ENCODE results near the gene DNTT. TPM values are rescaled to one million over a fixed set of nuclear protein-coding genes. Genes with fewer than 3 reads are reported as not detected.

The DNTT gene
- 0.16 TPM in 1 of 2 replicates, not detected in the other for total RNA-seq (2014; rRNA removed; shearing (Covaris generic))
- total RNA-seq (2022), result 0.18 and 0.32 TPM in 2 replicates
- Bru-seq, nascent RNA, result percentile 19 among the genes with signal in this experiment
- BruChase-seq, experiment 1, labeled RNA remaining after a 6-hour chase, result percentile 12 among the genes with signal in this experiment
- percentile 15 among the genes with signal in this experiment for BruChase-seq, experiment 2, labeled RNA remaining after a 2-hour chase
- long read RNA-seq, partial matches to known transcripts, result 1 of 2 reads
- long read RNA-seq, other reads (novel, unspliced or antisense), result 1 of 2 reads

GRCh38 chr10:96304230-96304629, at the start of gene DNTT:
TSS of gene DNTT (plus strand) at chr10:96304434. CDS start at chr10:96304498, 64 bp downstream.
- POLR2A ChIA-PET, result interaction anchor here (0.6 to 5.3 kb wide), 5 partner anchors 9 to 1380 kb away, joined by 3 to 36 read pairs (median 5); no protein-coding TSS in a partner anchor
- no peak for TF ChIP-seq CTCF (conservative IDR thresholded peaks at IDR 0.05; ENCODE audit: low read length)
- no peak for TF ChIP-seq EZH2phosphoT487 (IDR thresholded peaks at IDR 0.05; ENCODE audit: borderline replicate concordance, low read depth, low read length)
- no peak within 1 kb of the TSS for H2AFZ ChIP-seq (ENCODE audit: low read length)
- no peak within 1 kb of the TSS for H3K4me3 ChIP-seq (ENCODE audit: low read depth, low read length, poor library complexity, severe bottlenecking)
- CTCF ChIA-PET (ENCODE audit: unreplicated experiment), result no interaction called here
- no peaks in the 10 kb centered on the region for H3K9me3 ChIP-seq (ENCODE audit: low read length)
- BruUV-seq (replicated peaks), result no TSS peak
- H3K9me2 ChIP-seq (ENCODE audit: insufficient read depth, low read length), result no peaks in the 10 kb centered on the region
- no peaks in the 10 kb centered on the region for H3K36me3 ChIP-seq (ENCODE audit: insufficient read depth, low read length)
- H3K27ac ChIP-seq (ENCODE audit: low read depth, low read length, poor library complexity, severe bottlenecking), result no peak within 1 kb of the TSS
- H3K4me2 ChIP-seq (ENCODE audit: low read length), result peak within 1 kb of the TSS; percentile 1; the same call in 1 of the 2 replicates
- no peak for DNase-seq (ENCODE audit: low spot score)
- peaks cover 53% of the 10 kb centered on the region for H3K4me1 ChIP-seq (ENCODE audit: insufficient read depth, low read length, poor library complexity, severe bottlenecking)
- intact Hi-C loops (cut with micrococcal nuclease; ENCODE audit: unreplicated experiment), result no loop called here
- no peaks in the 10 kb centered on the region for H3K79me2 ChIP-seq (ENCODE audit: insufficient read depth, low read depth, low read length)
- H4K20me1 ChIP-seq (ENCODE audit: insufficient read depth, low read length), result no peaks in the 10 kb centered on the region

DNA sequence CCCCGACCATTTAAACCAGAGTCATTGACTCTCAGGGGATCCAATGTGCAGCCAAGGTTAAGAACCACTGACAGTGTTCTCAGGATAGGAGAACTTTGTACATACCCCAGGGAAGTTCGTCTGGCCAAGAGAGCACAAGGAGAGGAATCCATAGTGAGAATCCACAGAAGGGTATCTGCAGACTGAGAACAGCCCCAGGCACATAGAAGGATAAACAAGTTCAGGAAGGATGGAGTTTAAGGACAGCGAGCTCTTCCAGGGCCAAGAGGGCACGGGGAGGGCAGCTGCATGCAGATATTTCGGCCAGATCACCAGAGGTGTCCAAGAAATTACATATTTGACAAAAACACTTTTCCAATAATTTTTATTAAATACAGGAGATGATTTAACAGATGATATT, 49.3 kb upstream of the DNTT start:
- H3K79me2 ChIP-seq (ENCODE audit: insufficient read depth, low read depth, low read length), result peaks cover 98% of the 10 kb centered on the region
- H2AFZ ChIP-seq (ENCODE audit: low read length), result no peak overlapping the region
- peaks cover 7% of the 10 kb centered on the region; the same call in 1 of the 2 replicates for H4K20me1 ChIP-seq (ENCODE audit: insufficient read depth, low read length)
- TF ChIP-seq EZH2phosphoT487 (IDR thresholded peaks at IDR 0.05; ENCODE audit: borderline replicate concordance, low read depth, low read length) (no peak), CTCF (conservative IDR thresholded peaks at IDR 0.05; ENCODE audit: low read length) (no peak)
- ChIA-PET CTCF (ENCODE audit: unreplicated experiment) (interaction anchor here (0.6 kb wide), 1 partner anchor 39 kb away, joined by 3 read pairs; no protein-coding TSS in a partner anchor), POLR2A (interaction anchor here (1.1 to 2.4 kb wide), 5 partner anchors 9 to 16 kb away, joined by 3 to 7 read pairs (median 5); partner anchors contain the start of gene BLNK)
- DNase-seq (ENCODE audit: low spot score), result no peak
- no peaks in the 10 kb centered on the region for H3K9me2 ChIP-seq (ENCODE audit: insufficient read depth, low read length)
- intact Hi-C loops (cut with micrococcal nuclease; ENCODE audit: unreplicated experiment), result no loop called here
- H3K27ac ChIP-seq (ENCODE audit: low read depth, low read length, poor library complexity, severe bottlenecking), result peak overlapping the region; percentile 2
- no peak overlapping the region for H3K4me3 ChIP-seq (ENCODE audit: low read depth, low read length, poor library complexity, severe bottlenecking)
- no peak overlapping the region for H3K4me2 ChIP-seq (ENCODE audit: low read length)
- H3K9me3 ChIP-seq (ENCODE audit: low read length), result no peaks in the 10 kb centered on the region
- no TSS peak for BruUV-seq (replicated peaks)
- H3K36me3 ChIP-seq (ENCODE audit: insufficient read depth, low read length), result peaks cover 88% of the 10 kb centered on the region
- peaks cover 68% of the 10 kb centered on the region for H3K4me1 ChIP-seq (ENCODE audit: insufficient read depth, low read length, poor library complexity, severe bottlenecking)

Data from OCI-LY7 (cell line).